Fibroblast of lung (primary cell): ENCODE data around the gene APPBP2.

Experiments used
- CTCF ChIP-seq, 2 donors: IDR thresholded peaks in 1 of 2; conservative IDR thresholded peaks in 1 of 2; 1 replicate in 1 of 2; 2 replicates in 1 of 2; pipeline ENCODE4 v1.5.1; 2011 to 2012; ENCODE audit warnings: low read length in 2 of 2, control low read depth in 1 of 2, inconsistent platforms in 1 of 2, low read depth in 1 of 2, mild to moderate bottlenecking in 1 of 2
- EZH2 ChIP-seq: IDR thresholded peaks from 2 replicates; pipeline ENCODE4 v1.5.1; 2012; ENCODE audit warnings: low read length, control low read depth, mild to moderate bottlenecking; ENCODE audit errors: missing control alignments

GRCh38 chr17:60426596-60426995, 99.4 kb downstream of the APPBP2 start:
- TF ChIP-seq CTCF (conservative IDR thresholded peaks at IDR 0.05 in 1 of 2, IDR thresholded peaks at IDR 0.05 in 1 of 2; ENCODE audit: low read depth in 1 of 2, low read length in 2 of 2), result no peak
- no peak for TF ChIP-seq EZH2
